ENCODE data around the gene C17orf50.

DNA sequence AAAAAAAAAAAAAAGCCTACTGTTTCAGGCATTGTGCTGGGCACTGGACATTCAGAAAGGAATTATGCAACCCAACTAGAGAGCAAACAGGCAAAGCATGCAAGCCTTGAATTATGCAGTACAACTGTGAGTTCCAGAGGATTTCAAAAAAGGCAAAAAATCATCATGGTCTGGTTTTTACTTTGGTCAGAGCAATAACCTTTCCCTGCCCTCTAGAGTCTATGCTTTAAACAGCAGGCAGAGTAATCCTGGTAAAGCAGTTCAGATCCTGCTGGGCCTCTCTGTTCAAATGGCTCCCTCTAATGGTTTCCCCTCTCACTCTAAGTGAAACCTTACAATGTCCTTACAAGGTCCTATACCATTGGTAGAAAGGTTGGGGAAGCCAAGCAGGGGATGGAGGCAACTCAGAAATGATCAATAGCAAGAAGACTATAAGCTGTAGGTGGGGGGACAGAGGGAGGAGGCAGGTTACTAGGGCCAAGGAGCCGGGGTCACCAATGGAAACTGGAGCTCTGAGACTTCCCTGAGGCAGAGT is 44.0 kb downstream of the C17orf50 start:
- no peak for TF ChIP-seq POLR2AphosphoS5 (IDR thresholded peaks at IDR 0.05; ENCODE audit: low read depth, low read length)
- TF ChIP-seq, protein P1, sequence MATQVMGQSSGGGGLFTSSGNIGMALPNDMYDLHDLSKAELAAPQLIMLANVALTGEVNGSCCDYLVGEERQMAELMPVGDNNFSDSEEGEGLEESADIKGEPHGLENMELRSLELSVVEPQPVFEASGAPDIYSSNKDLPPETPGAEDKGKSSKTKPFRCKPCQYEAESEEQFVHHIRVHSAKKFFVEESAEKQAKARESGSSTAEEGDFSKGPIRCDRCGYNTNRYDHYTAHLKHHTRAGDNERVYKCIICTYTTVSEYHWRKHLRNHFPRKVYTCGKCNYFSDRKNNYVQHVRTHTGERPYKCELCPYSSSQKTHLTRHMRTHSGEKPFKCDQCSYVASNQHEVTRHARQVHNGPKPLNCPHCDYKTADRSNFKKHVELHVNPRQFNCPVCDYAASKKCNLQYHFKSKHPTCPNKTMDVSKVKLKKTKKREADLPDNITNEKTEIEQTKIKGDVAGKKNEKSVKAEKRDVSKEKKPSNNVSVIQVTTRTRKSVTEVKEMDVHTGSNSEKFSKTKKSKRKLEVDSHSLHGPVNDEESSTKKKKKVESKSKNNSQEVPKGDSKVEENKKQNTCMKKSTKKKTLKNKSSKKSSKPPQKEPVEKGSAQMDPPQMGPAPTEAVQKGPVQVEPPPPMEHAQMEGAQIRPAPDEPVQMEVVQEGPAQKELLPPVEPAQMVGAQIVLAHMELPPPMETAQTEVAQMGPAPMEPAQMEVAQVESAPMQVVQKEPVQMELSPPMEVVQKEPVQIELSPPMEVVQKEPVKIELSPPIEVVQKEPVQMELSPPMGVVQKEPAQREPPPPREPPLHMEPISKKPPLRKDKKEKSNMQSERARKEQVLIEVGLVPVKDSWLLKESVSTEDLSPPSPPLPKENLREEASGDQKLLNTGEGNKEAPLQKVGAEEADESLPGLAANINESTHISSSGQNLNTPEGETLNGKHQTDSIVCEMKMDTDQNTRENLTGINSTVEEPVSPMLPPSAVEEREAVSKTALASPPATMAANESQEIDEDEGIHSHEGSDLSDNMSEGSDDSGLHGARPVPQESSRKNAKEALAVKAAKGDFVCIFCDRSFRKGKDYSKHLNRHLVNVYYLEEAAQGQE (IDR thresholded peaks at IDR 0.05; ENCODE audit: insufficient read depth in 1 of 2, low read depth in 2 of 2, low read length in 2 of 2) = no peak; a peak in 1 of 4 replicates
- TF ChIP-seq TAF1 (IDR thresholded peaks at IDR 0.05; ENCODE audit: borderline replicate concordance, insufficient read depth, low read length) = no peak
